ENCODE data around the gene TMEM47.

The TMEM47 gene

DNA sequence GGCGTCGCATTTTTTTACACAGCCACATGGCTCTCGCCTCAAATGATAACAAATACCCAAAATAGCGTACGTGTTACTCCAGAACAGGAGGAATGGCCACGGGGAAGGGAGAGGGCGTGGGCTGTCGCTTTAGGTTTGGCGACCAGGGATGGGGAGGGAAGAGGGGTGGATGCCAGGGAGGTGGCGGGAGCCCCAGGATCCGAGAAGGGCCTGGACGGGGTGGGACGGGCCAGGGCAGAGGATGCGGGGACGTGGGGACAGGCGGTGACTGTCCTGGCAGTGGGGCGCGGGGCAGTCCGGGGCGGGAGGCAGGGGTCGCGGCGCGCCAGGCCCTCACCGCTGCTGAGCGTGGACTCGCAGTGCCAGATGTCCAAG, 631 bp downstream of the TMEM47 start:
- H3K4ac ChIP-seq (ENCODE audit: low read depth, low read length): no peak overlapping the region
- WGBS (ENCODE audit: extremely low coverage, insufficient coverage, low lambda C conversion rate): no CpG with 5 or more reads among the region's 27 CpGs
- no peaks in the 10 kb centered on the region for H3K4me1 ChIP-seq (ENCODE audit: control insufficient read depth, low read depth, low read length)
- DNase-seq: peak; percentile 6
- peak overlapping the region; percentile 54 for H3K4me3 ChIP-seq (ENCODE audit: low read length)
- H3K56ac ChIP-seq (ENCODE audit: low read length): peak overlapping the region; percentile 73
- H3K36me3 ChIP-seq (ENCODE audit: control insufficient read depth, insufficient read depth, low read length): no peaks in the 10 kb centered on the region
- no peak overlapping the region for H4K8ac ChIP-seq (ENCODE audit: low read depth, low read length)
- H2BK5ac ChIP-seq (ENCODE audit: low read length): no peak overlapping the region
- no peaks in the 10 kb centered on the region for H3K79me1 ChIP-seq (ENCODE audit: low read length)
- H3K27me3 ChIP-seq (ENCODE audit: insufficient read depth, low read length, poor library complexity): no peaks in the 10 kb centered on the region
- no peak overlapping the region for H3K23ac ChIP-seq (ENCODE audit: low read length)
- H3K18ac ChIP-seq (ENCODE audit: low read length): no peak overlapping the region
- H3K79me2 ChIP-seq (ENCODE audit: control insufficient read depth, insufficient read depth, low read length): no peaks in the 10 kb centered on the region
- H2BK15ac ChIP-seq (replicated peaks; ENCODE audit: low read depth): no peak overlapping the region
- peak overlapping the region; percentile 54 for H3K9ac ChIP-seq (ENCODE audit: low read length)
- no peak overlapping the region for H4K5ac ChIP-seq (ENCODE audit: low read length)
- H3K27ac ChIP-seq (ENCODE audit: low read depth, low read length): no peak overlapping the region
- no peak overlapping the region for H2BK120ac ChIP-seq (ENCODE audit: low read depth, low read length)
- peak overlapping the region; percentile 59 for H3K4me2 ChIP-seq (ENCODE audit: low read length)
- no peak overlapping the region for H2AK5ac ChIP-seq (ENCODE audit: low read length)

DNA sequence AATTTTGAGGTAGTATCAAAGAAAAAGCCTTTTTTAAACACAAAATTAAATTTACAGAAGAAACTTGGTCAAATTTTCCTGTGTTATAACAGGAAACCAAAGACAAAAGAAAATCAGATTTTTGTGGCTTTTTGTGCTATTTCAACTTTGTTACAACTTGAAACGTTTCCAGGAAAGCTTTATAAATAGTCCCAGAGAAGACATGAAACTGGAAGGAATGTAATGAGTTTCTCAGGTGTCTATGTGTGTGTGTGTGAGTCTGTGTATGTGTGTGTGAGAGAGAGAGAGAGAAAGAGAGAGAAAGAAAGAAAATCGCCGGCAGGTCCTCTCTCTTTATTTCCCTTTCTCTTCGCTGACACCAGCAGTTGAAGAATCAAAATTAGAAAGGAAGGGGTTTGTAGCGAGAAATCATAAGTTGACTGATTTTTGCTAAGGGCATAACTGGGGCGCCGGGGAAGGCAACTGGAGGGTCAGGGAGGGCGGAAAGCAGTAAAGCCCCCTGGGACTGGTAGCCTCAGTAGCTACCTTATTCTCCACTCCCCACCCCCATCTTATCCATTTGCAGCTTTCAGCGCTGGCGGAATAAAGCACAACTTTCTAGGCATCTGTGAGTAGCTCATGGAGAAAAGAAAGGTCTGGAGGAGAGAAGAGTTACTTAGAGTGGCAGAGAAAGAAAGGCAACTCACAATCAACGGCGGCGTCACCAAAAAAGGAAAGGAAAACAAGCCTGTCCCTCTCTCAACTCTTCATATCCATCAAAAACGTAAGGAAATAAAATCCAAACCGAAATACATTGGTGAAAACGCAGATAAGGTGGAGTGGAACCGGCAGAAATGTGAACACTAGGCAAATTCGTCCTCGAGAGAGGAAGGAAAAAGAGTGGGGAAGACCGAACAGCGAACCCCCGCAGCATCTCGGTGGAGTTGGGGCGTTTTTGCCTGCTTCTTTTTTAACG, 1.3 kb downstream of the TMEM47 start:
- H3K56ac ChIP-seq (ENCODE audit: low read length): peak overlapping the region; percentile 73
- no peak overlapping the region for H3K27ac ChIP-seq (ENCODE audit: low read depth, low read length)
- H3K4me2 ChIP-seq (ENCODE audit: low read length): peak overlapping the region; percentile 66
- no peaks in the 10 kb centered on the region for H3K27me3 ChIP-seq (ENCODE audit: insufficient read depth, low read length, poor library complexity)
- no peak overlapping the region for H2BK15ac ChIP-seq (replicated peaks; ENCODE audit: low read depth)
- no peak overlapping the region for H3K18ac ChIP-seq (ENCODE audit: low read length)
- no peak overlapping the region for H2AK5ac ChIP-seq (ENCODE audit: low read length)
- WGBS (ENCODE audit: extremely low coverage, insufficient coverage, low lambda C conversion rate): no CpG with 5 or more reads among the region's 25 CpGs
- H4K5ac ChIP-seq (ENCODE audit: low read length): no peak overlapping the region
- H3K4me3 ChIP-seq (ENCODE audit: low read length): peak overlapping the region; percentile 54
- H4K8ac ChIP-seq (ENCODE audit: low read depth, low read length): no peak overlapping the region
- no peaks in the 10 kb centered on the region for H3K79me2 ChIP-seq (ENCODE audit: control insufficient read depth, insufficient read depth, low read length)
- H3K36me3 ChIP-seq (ENCODE audit: control insufficient read depth, insufficient read depth, low read length): no peaks in the 10 kb centered on the region
- H3K79me1 ChIP-seq (ENCODE audit: low read length): no peaks in the 10 kb centered on the region
- no peak overlapping the region for H3K23ac ChIP-seq (ENCODE audit: low read length)
- no peaks in the 10 kb centered on the region for H3K4me1 ChIP-seq (ENCODE audit: control insufficient read depth, low read depth, low read length)
- no peak overlapping the region for H2BK5ac ChIP-seq (ENCODE audit: low read length)
- DNase-seq: peak; percentile 14
- no peak overlapping the region for H2BK120ac ChIP-seq (ENCODE audit: low read depth, low read length)
- H3K4ac ChIP-seq (ENCODE audit: low read depth, low read length): no peak overlapping the region
- H3K9ac ChIP-seq (ENCODE audit: low read length): peak overlapping the region; percentile 54

DNA sequence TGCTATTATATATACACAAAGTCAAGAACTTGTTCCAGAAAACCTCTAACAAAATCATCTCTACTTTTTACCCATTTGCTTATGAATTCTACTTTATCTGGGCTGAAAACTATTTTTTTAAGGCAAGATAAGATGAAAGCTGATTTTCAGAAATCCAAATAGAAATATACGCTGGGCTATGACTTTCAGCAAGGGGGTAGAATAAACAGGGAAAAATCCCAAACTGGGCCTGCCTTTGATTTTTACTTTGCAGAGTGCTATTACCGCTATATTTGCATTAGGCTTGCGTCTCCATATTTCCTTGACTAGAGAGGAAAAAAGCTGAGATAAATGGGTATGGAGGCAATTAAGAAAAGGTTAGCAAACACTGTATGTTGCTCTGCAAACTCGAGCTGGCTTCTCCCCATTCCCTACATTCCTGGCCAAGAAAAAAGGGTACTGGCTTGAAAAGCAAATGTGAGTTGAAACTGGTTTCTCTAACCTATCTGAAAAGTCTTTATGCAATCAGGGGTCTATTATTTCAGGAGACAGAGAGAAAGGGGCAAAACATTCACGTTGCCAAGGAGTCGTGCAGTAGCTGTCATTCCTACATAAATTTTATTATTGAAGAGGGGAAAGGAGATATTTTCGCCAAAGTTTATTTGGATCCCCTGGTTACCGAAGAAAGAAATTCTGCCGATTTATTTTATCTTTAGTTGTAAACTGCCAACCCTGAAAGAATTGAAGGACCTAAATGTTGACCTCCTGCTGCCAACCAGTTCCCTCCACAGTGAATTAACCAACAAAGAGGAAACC, 2.2 kb downstream of the TMEM47 start:
- no CpG with 5 or more reads among the region's 9 CpGs for WGBS (ENCODE audit: extremely low coverage, insufficient coverage, low lambda C conversion rate)

GRCh38 chrX:34653811-34654210, 3.3 kb downstream of the TMEM47 start:
- H2BK120ac ChIP-seq (ENCODE audit: low read depth, low read length): no peak overlapping the region
- H3K36me3 ChIP-seq (ENCODE audit: control insufficient read depth, insufficient read depth, low read length): no peaks in the 10 kb centered on the region
- H3K79me2 ChIP-seq (ENCODE audit: control insufficient read depth, insufficient read depth, low read length): no peaks in the 10 kb centered on the region
- no peak overlapping the region for H2BK5ac ChIP-seq (ENCODE audit: low read length)
- peak; percentile 17 for DNase-seq
- H3K27ac ChIP-seq (ENCODE audit: low read depth, low read length): no peak overlapping the region
- no peak overlapping the region for H3K23ac ChIP-seq (ENCODE audit: low read length)
- no peak overlapping the region for H3K9ac ChIP-seq (ENCODE audit: low read length)
- H3K27me3 ChIP-seq (ENCODE audit: insufficient read depth, low read length, poor library complexity): no peaks in the 10 kb centered on the region
- no peak overlapping the region for H3K4ac ChIP-seq (ENCODE audit: low read depth, low read length)
- no peak overlapping the region for H3K18ac ChIP-seq (ENCODE audit: low read length)
- H3K79me1 ChIP-seq (ENCODE audit: low read length): no peaks in the 10 kb centered on the region
- H3K4me1 ChIP-seq (ENCODE audit: control insufficient read depth, low read depth, low read length): no peaks in the 10 kb centered on the region
- H3K56ac ChIP-seq (ENCODE audit: low read length): no peak overlapping the region
- no peak overlapping the region for H4K8ac ChIP-seq (ENCODE audit: low read depth, low read length)
- no peak overlapping the region for H3K4me3 ChIP-seq (ENCODE audit: low read length)
- no peak overlapping the region for H2AK5ac ChIP-seq (ENCODE audit: low read length)
- no peak overlapping the region for H3K4me2 ChIP-seq (ENCODE audit: low read length)
- WGBS (ENCODE audit: extremely low coverage, insufficient coverage, low lambda C conversion rate): no CpG with 5 or more reads among the region's 6 CpGs
- no peak overlapping the region for H4K5ac ChIP-seq (ENCODE audit: low read length)
- no peak overlapping the region for H2BK15ac ChIP-seq (replicated peaks; ENCODE audit: low read depth)

More for the DNA sequence above, 2.2 kb downstream of the TMEM47 start:
- Histone ChIP-seq H3K36me3 (ENCODE audit: control insufficient read depth, insufficient read depth, low read length) (no peaks in the 10 kb centered on the region), H3K4me3 (ENCODE audit: low read length) (no peak overlapping the region), H3K23ac (ENCODE audit: low read length) (no peak overlapping the region), H3K27me3 (ENCODE audit: insufficient read depth, low read length, poor library complexity) (no peaks in the 10 kb centered on the region), H2AK5ac (ENCODE audit: low read length) (no peak overlapping the region), H2BK5ac (ENCODE audit: low read length) (no peak overlapping the region), H3K18ac (ENCODE audit: low read length) (no peak overlapping the region), H3K79me2 (ENCODE audit: control insufficient read depth, insufficient read depth, low read length) (no peaks in the 10 kb centered on the region), H4K8ac (ENCODE audit: low read depth, low read length) (no peak overlapping the region), H3K4me2 (ENCODE audit: low read length) (no peak overlapping the region), H2BK15ac (replicated peaks; ENCODE audit: low read depth) (no peak overlapping the region), H2BK120ac (ENCODE audit: low read depth, low read length) (no peak overlapping the region), H4K5ac (ENCODE audit: low read length) (no peak overlapping the region), H3K4ac (ENCODE audit: low read depth, low read length) (no peak overlapping the region), H3K27ac (ENCODE audit: low read depth, low read length) (no peak overlapping the region), H3K56ac (ENCODE audit: low read length) (peak overlapping the region; percentile 31), H3K9ac (ENCODE audit: low read length) (no peak overlapping the region), H3K79me1 (ENCODE audit: low read length) (no peaks in the 10 kb centered on the region), H3K4me1 (ENCODE audit: control insufficient read depth, low read depth, low read length) (no peaks in the 10 kb centered on the region)
- DNase-seq: peak; percentile 47

- DNase-seq: no peak
These were observed 14.2 kb downstream of the TMEM47 start for GRCh38 chrX:34642849-34643248.

More at GRCh38 chrX:34642849-34643248, 14.2 kb downstream of the TMEM47 start:
- Histone ChIP-seq H3K4me3 (ENCODE audit: low read length) (no peak overlapping the region), H4K5ac (ENCODE audit: low read length) (no peak overlapping the region), H2BK120ac (ENCODE audit: low read depth, low read length) (no peak overlapping the region), H2AK5ac (ENCODE audit: low read length) (no peak overlapping the region), H3K56ac (ENCODE audit: low read length) (no peak overlapping the region), H3K4me1 (ENCODE audit: control insufficient read depth, low read depth, low read length) (no peaks in the 10 kb centered on the region), H2BK15ac (replicated peaks; ENCODE audit: low read depth) (no peak overlapping the region), H4K8ac (ENCODE audit: low read depth, low read length) (no peak overlapping the region), H3K4ac (ENCODE audit: low read depth, low read length) (no peak overlapping the region), H3K23ac (ENCODE audit: low read length) (no peak overlapping the region), H3K9ac (ENCODE audit: low read length) (no peak overlapping the region), H3K18ac (ENCODE audit: low read length) (no peak overlapping the region), H3K4me2 (ENCODE audit: low read length) (no peak overlapping the region), H2BK5ac (ENCODE audit: low read length) (no peak overlapping the region), H3K27me3 (ENCODE audit: insufficient read depth, low read length, poor library complexity) (no peaks in the 10 kb centered on the region), H3K79me2 (ENCODE audit: control insufficient read depth, insufficient read depth, low read length) (no peaks in the 10 kb centered on the region), H3K27ac (ENCODE audit: low read depth, low read length) (no peak overlapping the region), H3K79me1 (ENCODE audit: low read length) (no peaks in the 10 kb centered on the region), H3K36me3 (ENCODE audit: control insufficient read depth, insufficient read depth, low read length) (no peaks in the 10 kb centered on the region)
- no CpG with 5 or more reads among the region's 2 CpGs for WGBS (ENCODE audit: extremely low coverage, insufficient coverage, low lambda C conversion rate)
